ENCODE results near the gene CGB2.

GRCh38 chr19:49014870-49015255, 16.8 kb upstream of the CGB2 start:
- TF ChIP-seq, protein P1, sequence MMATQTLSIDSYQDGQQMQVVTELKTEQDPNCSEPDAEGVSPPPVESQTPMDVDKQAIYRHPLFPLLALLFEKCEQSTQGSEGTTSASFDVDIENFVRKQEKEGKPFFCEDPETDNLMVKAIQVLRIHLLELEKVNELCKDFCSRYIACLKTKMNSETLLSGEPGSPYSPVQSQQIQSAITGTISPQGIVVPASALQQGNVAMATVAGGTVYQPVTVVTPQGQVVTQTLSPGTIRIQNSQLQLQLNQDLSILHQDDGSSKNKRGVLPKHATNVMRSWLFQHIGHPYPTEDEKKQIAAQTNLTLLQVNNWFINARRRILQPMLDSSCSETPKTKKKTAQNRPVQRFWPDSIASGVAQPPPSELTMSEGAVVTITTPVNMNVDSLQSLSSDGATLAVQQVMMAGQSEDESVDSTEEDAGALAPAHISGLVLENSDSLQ (IDR thresholded peaks at IDR 0.05) = no peak
- no peak for TF ChIP-seq FOXK2 (IDR thresholded peaks at IDR 0.05)
- TF ChIP-seq ARNT (IDR thresholded peaks at IDR 0.05) = no peak
- no peak for TF ChIP-seq LEF1 (IDR thresholded peaks at IDR 0.05; ENCODE audit: borderline replicate concordance)

All from HEK293T (cell line).